Measurements from ENCODE around the gene PMM1.

The PMM1 gene

DNA sequence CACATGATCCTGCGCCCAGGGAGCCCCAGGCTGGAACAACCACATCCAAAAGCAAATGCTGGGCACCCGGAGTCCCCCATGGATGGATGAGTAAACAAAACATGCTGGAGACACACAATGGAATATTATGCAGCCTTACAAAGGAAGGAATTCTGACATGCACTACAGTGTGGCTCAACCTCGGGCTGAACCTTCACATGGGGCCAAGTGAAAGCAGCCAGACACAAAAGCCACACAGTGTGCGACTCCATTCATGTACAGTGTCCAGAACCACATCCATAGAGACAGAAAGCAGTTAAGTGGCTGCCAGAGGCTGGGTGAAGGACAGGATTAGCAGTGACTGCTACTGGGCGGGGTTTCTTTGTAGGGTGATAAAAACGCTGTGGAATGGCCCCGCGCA, 55.4 kb downstream of the PMM1 start:
- no peak for DNase-seq

GRCh38 chr22:41532908-41533825, 56.5 kb downstream of the PMM1 start:
- peak; percentile 6 for DNase-seq

DNA sequence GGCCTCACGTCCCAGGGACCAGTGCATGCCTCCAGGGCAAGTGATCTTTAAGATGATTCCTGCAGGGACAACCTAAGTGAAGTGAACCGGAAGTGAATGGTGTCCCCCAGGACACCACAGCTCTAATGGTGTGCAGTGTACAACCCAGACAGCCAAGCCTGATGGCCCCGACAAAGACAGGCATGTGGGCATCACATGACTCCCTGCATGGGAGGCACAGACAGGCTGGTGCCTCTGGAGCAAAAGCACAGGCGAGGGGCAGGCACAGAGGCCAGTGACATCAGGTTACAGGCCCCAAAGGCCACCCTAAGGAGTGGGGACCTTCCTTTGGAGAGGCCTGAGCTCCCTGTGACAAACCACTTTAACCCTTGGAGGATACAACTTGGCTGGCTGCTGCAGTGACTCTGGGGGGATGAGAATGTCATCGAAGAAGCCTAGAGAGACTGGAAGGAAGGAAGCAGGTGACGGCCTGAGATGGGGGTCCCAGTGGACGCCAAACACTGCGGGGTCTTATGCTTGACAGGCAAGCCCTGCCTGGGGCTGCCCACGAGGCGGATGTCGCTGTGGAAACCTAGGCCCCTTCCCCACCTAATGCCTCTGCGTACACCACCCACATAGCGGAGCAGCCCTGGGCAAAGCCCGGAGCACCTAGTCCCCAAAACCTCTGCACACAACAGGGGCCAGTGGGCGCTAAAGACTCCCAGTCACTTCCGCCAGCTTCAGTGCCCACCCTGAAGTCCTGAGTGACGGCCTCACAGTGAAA, 57.7 kb downstream of the PMM1 start:
- DNase-seq: no peak

GRCh38 chr22:41530890-41531714, 58.5 kb downstream of the PMM1 start:
- DNase-seq: no peak

DNA sequence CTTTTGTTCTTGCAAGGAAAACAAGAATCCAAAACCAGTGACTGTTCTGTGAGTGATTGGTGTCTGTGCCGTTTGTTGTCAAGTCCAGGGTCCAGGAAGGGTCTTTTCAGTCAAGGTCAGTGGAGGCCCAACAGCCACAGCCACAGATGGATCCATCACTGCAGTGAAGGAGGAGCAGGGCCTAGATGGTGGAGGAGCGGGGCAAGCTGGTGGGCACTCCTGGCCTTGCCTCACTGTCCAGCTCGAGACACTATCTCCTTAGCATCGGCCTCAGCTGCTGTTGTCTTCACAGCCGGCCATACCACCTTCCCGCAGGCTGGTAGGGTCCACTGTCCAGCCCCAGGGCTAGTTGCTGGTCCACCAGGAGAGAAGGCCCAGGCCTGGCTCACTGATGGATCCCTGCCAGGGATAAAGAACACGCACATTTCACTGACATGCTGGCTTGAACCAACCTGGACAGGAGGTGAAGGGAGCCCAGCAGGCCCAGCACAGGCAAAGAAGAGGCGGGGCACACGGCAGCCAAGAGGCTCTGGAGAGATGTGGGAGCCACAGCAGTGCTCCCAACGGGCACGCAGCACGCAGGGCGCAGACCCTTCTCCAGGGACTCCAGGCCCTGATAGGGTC, 60.6 kb downstream of the PMM1 start:
- no peak for DNase-seq

DNA sequence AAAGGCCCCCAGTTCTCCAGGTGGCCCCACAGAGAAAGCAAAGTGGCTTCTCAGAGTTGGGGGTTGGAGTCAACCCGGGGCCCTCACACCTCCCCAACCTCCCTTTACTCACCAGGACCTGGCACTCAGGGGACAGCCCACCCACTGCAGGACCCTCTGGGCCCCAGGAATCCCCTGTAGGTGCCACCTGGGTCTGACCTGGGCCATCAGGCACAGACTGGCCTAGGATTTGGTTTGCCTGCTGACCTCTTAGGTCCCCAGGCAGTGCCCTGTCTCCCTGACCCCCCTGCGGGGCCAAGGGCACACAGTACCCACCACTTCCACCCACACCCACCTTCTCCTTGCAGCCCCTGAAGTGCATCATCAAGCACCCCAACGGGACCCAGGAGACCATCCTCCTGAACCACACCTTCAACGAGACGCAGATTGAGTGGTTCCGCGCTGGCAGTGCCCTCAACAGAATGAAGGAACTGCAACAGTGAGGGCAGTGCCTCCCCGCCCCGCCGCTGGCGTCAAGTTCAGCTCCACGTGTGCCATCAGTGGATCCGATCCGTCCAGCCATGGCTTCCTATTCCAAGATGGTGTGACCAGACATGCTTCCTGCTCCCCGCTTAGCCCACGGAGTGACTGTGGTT, 61.4 kb downstream of the PMM1 start:
- DNase-seq: no peak

Data from NCI-H1105 treated with DMSO at 0.1 percent for 48 hours (cell line).